Skin epidermis (tissue), 12 donors: ENCODE data around the gene IER5L.
A peak's percentile ranks its signal among the peaks of the same experiment; 100 is the strongest.
"Not testable (repeated sequence)": the region's sequence is repeated elsewhere in the genome, so short reads cannot be mapped to it uniquely, and the experiment has no call there.

Experiments used
- H3K27ac ChIP-seq, 21 experiments: fragments of 200-600 bp; sonication (generic) in 11 of 21; one replicate each; pipeline ENCODE4 v1.5.0; 2020; ENCODE audit warnings: mild to moderate bottlenecking in 3 of 21, inconsistent platforms in 2 of 21, moderate library complexity in 2 of 21
- H3K4me3 ChIP-seq, 7 experiments: fragments of 200-600 bp; sonication (generic) in 2 of 7; one replicate each; pipeline ENCODE4 v1.5.0; 2020; ENCODE audit warnings: inconsistent platforms in 2 of 7, mild to moderate bottlenecking in 2 of 7, moderate library complexity in 1 of 7

IER5L gene

GRCh38 chr9:129130271-129130670 is 47.8 kb downstream of the IER5L start:
- not testable (repeated sequence) for H3K27ac ChIP-seq, H3K4me3 ChIP-seq

- Histone ChIP-seq H3K27ac (no peak overlapping the region), H3K4me3 (no peak overlapping the region)
Measured at GRCh38 chr9:129128689-129129088, 49.4 kb downstream of the IER5L start.

- Histone ChIP-seq H3K27ac (peak overlapping the region in 5 of 21 experiments; percentile 14 to 62 (median 35)), H3K4me3 (no peak overlapping the region)
Measured at GRCh38 chr9:129126749-129127618, 51.1 kb downstream of the IER5L start.
